Colonic mucosa (tissue), 4 donors: ENCODE measurements around the gene BRD9. TPM values are rescaled to one million over a fixed set of nuclear protein-coding genes. Genes with fewer than 3 reads are reported as not detected.
"Not testable (repeated sequence)": the region's sequence is repeated elsewhere in the genome, so short reads cannot be mapped to it uniquely, and the experiment has no call there.

ENCODE experiments used
- DNase-seq: peaks from one replicate; pipeline ENCODE4 v3.0.0-alpha.2; 2020
- H3K27ac ChIP-seq: fragments of 200-600 bp; one replicate; pipeline ENCODE4 v1.8.0; 2021
- H3K27me3 ChIP-seq: fragments of 200-600 bp; one replicate; pipeline ENCODE4 v1.8.0; 2021
- H3K36me3 ChIP-seq: fragments of 200-600 bp; one replicate; pipeline ENCODE4 v1.8.0; 2021
- H3K4me1 ChIP-seq: fragments of 200-600 bp; one replicate; pipeline ENCODE4 v1.8.0; 2021; ENCODE audit warnings: mild to moderate bottlenecking
- H3K4me3 ChIP-seq: fragments of 200-600 bp; one replicate; pipeline ENCODE4 v1.8.0; 2021
- H3K9ac ChIP-seq, 2 donors: one replicate each; pipeline ENCODE4 v1.7.0; 2013; ENCODE audit warnings: control low read depth in 2 of 2, low read depth in 2 of 2, low read length in 2 of 2
- H3K9me3 ChIP-seq: fragments of 200-600 bp; one replicate; pipeline ENCODE4 v1.8.0; 2021
- intact Hi-C: fragments of 100-400 bp; cut with DNase I; formaldehyde crosslinking; loops from one replicate; pipeline ENCODE4 v1.14.1; 2022
- total RNA-seq, 2 donors: library from RNA; stranded (reverse); fragmentation: NEBNext Ultra II Directional in 1 of 2; extraction: Animal tissue kit (Norgen Biotek cat#: 25700) in 1 of 2; gene quantifications; one replicate each; pipeline ENCODE4 v1.2.1, GENCODE V29; 2021
- TF ChIP-seq, protein P1 (sequence below): fragments of 200-600 bp; IDR thresholded peaks from one replicate; pipeline ENCODE4 v1.8.0; 2022; ENCODE audit warnings: antibody characterized with exemption, mild to moderate bottlenecking
- donor health status: healthy.
- donor health status: DM: no; HTN: no; CAD: no.
- donor health status: DM: no; HTN: no; CAD: no.

The BRD9 gene
- total RNA-seq, 2 donors from 2014 or later, result 22.3 to 41.8 TPM

DNA sequence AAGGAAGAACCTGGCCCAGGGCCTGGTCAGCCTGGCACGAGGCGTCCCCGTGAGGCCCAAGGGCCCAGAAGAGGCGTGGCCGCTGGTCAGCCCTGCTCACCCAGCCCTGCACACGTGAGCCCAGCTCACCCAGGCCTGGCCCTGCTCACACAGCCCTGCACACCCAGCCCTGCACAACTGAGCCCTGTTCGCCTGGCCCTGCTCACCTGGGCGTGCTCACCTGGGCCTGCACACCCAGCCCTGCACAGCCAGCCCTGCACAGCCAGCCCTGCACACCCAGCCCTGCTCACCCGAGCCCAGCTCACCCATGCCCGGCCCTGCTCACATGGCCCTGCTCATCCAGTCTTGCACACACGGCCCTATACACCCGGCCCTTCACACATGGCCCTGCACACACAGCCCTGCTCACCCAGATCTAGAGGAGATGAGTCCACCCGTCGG lies 43.9 kb downstream of the BRD9 start:
- no peak overlapping the region for H3K9ac ChIP-seq
- H3K4me3 ChIP-seq, result no peak overlapping the region
- no peak overlapping the region for H3K27ac ChIP-seq
- no peaks in the 10 kb centered on the region for H3K36me3 ChIP-seq
- H3K9me3 ChIP-seq, result no peaks in the 10 kb centered on the region
- TF ChIP-seq, protein P1, sequence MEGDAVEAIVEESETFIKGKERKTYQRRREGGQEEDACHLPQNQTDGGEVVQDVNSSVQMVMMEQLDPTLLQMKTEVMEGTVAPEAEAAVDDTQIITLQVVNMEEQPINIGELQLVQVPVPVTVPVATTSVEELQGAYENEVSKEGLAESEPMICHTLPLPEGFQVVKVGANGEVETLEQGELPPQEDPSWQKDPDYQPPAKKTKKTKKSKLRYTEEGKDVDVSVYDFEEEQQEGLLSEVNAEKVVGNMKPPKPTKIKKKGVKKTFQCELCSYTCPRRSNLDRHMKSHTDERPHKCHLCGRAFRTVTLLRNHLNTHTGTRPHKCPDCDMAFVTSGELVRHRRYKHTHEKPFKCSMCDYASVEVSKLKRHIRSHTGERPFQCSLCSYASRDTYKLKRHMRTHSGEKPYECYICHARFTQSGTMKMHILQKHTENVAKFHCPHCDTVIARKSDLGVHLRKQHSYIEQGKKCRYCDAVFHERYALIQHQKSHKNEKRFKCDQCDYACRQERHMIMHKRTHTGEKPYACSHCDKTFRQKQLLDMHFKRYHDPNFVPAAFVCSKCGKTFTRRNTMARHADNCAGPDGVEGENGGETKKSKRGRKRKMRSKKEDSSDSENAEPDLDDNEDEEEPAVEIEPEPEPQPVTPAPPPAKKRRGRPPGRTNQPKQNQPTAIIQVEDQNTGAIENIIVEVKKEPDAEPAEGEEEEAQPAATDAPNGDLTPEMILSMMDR, result no peak
- H3K27me3 ChIP-seq, result peaks cover 12% of the 10 kb centered on the region
- DNase-seq, result no peak
- intact Hi-C loops, result no loop called here
- no peaks in the 10 kb centered on the region for H3K4me1 ChIP-seq

DNA sequence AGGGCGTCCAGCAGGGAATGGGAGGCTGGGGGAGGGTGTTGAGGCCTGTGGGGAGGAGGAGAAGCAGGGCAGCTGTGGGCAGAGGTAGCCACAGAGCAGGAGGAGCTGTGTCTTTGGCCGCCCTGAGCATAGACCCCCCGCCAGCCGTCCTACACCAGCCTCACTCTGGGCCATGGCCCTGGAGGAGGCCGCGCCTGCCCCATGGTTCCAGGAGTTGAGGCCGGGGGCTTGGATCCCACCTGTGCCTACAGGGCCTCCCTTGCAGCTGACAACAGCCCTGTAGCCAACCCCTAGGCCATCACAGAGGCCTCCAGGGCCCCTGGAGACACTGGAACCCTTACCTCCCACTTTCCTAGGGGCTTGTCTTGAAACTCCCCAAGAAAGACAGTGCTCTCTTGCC lies 44.9 kb downstream of the BRD9 start:
- H3K27me3 ChIP-seq, result peaks cover 12% of the 10 kb centered on the region
- H3K9me3 ChIP-seq, H3K36me3 ChIP-seq, H3K27ac ChIP-seq, H3K4me3 ChIP-seq, H3K4me1 ChIP-seq, H3K9ac ChIP-seq, DNase-seq: not testable (repeated sequence)
- intact Hi-C loops, result loop anchor here (2.0 kb wide), 1 partner anchor 91 kb away; no protein-coding TSS in a partner anchor

DNA sequence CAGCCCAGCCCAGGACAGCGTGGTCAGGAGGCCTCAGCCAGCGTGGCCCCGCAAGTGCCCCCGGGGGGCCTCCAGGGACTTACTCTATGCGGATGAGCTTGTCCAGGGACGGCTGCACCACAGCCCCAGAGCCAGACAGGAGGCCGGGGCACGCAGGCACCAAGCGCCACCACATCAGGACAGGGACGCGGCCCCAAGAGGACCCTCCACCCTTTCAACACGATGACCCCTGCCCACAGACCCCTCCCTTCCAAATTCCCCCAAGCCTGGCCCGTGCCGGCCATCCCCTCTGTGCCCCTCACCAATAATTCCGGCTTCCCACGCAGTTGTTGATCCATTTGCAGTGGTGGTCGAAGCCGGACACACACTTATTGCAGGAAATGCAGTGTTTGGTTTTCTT lies 45.4 kb downstream of the BRD9 start:
- peaks cover 12% of the 10 kb centered on the region for H3K27me3 ChIP-seq
- H3K27ac ChIP-seq, H3K36me3 ChIP-seq, H3K4me3 ChIP-seq, H3K9ac ChIP-seq, H3K4me1 ChIP-seq, DNase-seq, H3K9me3 ChIP-seq: not testable (repeated sequence)
- intact Hi-C loops, result loop anchor here (2.0 kb wide), 1 partner anchor 90 kb away; no protein-coding TSS in a partner anchor

DNA sequence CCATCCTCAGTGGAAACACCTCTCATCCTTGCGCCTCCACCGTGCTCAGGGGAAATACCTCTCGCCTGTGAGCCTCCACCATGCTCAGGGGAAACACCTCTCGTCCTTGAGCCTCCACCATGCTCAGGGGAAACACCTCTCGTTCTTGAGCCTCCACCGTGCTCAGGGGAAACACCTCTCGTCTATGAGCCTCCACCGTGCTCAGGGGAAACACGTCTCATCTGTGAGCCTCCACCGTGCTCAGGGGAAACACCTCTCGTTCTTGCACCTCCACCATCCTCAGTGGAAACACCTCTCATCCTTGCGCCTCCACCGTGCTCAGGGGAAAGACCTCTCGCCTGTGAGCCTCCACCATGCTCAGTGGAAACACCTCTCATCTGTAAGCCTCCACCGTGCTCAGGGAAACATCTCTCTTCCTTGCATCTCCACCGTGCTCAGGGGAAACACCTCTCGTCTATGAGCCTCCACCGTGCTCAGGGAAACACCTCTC lies 46.0 kb downstream of the BRD9 start:
- H3K4me3 ChIP-seq, H3K27ac ChIP-seq, H3K4me1 ChIP-seq, DNase-seq, H3K9me3 ChIP-seq, H3K36me3 ChIP-seq, H3K9ac ChIP-seq: not testable (repeated sequence)
- intact Hi-C loops, result loop anchor here (2.0 kb wide), 1 partner anchor 90 kb away; no protein-coding TSS in a partner anchor
- peaks cover 12% of the 10 kb centered on the region for H3K27me3 ChIP-seq

DNA sequence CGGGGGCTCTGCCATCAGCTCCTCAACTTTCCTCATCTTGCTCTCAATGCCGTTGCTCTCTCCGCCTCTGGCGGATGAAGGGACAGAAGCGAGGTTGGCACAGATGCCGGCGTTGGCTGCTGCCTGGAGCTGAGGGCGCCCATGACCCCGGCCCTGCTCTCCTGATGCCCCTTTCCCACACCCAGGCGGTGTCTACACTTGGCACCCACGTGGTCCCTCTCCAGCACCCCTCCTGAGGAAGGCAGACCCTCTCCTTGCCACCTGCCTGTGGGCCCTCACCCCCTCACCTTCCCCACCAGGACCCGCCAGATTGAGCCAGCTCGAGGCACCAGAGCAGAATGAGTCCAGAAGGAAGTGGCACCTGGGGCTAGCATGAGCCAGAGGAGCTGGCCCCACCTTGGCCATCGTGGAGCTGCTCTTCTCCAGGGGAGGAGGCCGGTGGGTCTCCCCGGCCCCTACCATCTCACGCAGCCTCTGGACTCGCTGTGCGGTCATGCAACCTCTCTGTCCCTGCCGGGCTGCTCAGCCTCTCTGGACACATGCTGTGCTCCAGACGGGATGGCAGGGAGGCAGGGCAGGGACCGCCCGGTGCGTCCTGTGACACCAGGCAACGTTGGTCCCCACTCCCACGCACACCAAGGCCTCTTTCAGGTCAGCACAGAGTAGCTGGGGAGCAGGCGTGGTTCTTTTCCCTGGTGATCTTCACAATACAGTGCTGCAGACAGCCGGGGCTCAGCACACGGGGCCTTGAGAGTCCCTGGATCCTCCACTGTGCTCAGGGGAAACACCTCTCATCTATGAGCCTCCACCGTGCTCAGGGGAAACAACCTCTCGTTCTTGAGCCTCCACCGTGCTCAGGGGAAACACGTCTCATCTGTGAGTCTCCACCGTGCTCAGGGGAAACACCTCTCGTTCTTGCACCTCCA lies 46.7 kb downstream of the BRD9 start:
- H3K9me3 ChIP-seq, H3K36me3 ChIP-seq, H3K4me1 ChIP-seq, H3K27ac ChIP-seq, H3K27me3 ChIP-seq, H3K9ac ChIP-seq, DNase-seq, H3K4me3 ChIP-seq: not testable (repeated sequence)
- intact Hi-C loops, result loop anchor here (2.0 kb wide), 1 partner anchor 89 kb away; no protein-coding TSS in a partner anchor

DNA sequence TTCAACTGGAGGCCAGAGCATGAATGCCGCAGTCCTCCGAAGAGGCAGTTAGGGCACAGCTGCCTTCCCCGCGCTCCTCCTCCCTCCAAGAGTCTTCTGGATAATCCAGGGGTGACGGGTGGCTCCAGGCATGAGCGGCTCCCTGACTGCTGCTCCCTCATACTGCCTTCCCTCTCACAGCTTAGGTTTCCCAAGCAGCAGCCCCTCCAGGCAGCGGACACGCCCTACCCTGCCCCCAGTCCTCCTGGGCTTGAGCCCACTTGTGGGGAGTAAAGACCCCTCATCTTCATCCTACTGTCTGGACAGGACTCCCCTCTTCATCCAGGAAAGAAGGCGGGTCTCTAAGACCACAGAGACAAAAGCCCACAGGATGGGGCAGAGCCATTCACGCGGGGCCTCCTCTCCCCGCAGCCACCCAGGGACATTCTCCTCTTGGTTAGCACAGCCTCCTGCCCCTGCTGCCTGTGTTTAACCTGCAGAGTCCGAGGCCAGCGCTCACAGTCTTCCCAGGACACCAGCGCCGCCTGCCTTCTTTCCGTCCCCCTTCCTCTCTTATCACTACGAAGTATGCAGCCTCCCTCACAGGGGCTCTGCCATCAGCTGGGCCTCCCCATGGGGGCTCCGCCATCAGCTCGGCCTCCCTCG lies 47.4 kb downstream of the BRD9 start:
- H3K36me3 ChIP-seq, intact Hi-C loops, H3K27ac ChIP-seq, H3K27me3 ChIP-seq, H3K4me1 ChIP-seq, DNase-seq, H3K4me3 ChIP-seq, H3K9me3 ChIP-seq, H3K9ac ChIP-seq: not testable (repeated sequence)

DNA sequence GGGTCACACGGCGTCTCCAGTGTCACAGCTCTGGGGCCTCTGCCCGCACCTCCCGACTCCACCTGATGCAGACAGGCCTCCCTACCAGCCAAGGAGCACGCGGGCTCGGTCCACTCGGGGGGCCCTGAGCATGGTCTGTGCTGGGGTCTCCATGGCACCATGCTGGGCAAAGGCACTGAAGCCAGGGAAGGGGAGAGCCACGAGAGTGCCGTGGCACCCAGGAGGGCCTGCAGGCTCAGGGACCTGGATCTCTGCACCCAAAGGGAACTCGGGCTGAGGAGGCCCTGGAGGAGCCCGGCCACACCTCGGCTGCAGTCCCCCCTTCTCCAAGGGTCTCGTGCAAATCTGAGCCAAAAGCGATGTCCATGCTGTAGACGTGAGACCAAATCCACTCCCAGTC lies 48.2 kb downstream of the BRD9 start:
- not testable (repeated sequence) for DNase-seq, H3K36me3 ChIP-seq, H3K27me3 ChIP-seq, H3K27ac ChIP-seq, H3K4me1 ChIP-seq, H3K9me3 ChIP-seq, H3K9ac ChIP-seq, H3K4me3 ChIP-seq
- intact Hi-C loops, result loop anchor here (5.0 kb wide), 1 partner anchor 97 kb away; no protein-coding TSS in a partner anchor

DNA sequence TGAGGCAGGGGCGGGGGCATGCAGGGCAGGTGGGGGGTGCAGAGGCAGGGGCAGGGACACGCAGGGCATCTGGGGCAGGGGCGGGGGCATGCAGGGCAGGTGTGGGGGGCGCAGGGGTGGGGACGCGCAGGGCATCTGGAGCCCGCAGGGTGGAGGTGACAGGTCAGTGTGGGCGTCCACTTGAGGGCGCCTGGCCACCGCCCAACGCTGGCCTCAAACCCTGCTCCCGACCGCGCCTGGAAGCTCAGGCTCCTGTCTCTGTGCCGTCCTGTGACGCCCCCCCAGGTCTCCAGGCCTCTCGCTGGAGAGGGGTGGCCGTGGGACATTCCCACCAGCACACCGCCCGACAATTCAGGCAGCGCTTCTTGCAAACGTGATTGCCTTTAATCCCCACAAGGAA lies 48.7 kb downstream of the BRD9 start:
- not testable (repeated sequence) for H3K9me3 ChIP-seq, DNase-seq, H3K4me3 ChIP-seq, H3K27ac ChIP-seq, H3K4me1 ChIP-seq, H3K9ac ChIP-seq, H3K36me3 ChIP-seq, H3K27me3 ChIP-seq
- intact Hi-C loops, result loop anchor here (5.0 kb wide), 1 partner anchor 97 kb away; no protein-coding TSS in a partner anchor

DNA sequence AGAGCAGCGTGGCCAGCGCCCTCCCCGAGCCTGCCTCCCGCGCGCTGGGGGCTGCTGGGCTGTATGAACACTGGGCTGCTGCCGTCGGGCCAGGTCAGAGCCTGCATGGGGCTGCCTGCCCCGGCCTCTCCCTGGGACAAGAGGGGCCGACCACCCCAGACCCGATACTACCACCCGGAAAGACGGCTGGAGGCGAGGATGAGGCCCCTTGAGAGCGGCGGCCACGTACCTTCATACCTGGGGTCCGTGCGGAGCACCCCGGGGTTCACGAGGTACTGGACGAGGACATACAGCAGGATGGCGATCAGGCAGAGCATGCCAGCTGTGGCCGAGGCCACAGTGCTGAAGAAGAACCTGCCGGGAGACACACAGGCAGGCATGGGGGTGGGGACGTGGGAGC lies 49.2 kb downstream of the BRD9 start:
- not testable (repeated sequence) for H3K4me3 ChIP-seq, H3K9me3 ChIP-seq, H3K4me1 ChIP-seq, DNase-seq, H3K9ac ChIP-seq, H3K36me3 ChIP-seq, H3K27me3 ChIP-seq, H3K27ac ChIP-seq
- intact Hi-C loops, result loop anchor here (5.0 kb wide), 1 partner anchor 96 kb away; no protein-coding TSS in a partner anchor

DNA sequence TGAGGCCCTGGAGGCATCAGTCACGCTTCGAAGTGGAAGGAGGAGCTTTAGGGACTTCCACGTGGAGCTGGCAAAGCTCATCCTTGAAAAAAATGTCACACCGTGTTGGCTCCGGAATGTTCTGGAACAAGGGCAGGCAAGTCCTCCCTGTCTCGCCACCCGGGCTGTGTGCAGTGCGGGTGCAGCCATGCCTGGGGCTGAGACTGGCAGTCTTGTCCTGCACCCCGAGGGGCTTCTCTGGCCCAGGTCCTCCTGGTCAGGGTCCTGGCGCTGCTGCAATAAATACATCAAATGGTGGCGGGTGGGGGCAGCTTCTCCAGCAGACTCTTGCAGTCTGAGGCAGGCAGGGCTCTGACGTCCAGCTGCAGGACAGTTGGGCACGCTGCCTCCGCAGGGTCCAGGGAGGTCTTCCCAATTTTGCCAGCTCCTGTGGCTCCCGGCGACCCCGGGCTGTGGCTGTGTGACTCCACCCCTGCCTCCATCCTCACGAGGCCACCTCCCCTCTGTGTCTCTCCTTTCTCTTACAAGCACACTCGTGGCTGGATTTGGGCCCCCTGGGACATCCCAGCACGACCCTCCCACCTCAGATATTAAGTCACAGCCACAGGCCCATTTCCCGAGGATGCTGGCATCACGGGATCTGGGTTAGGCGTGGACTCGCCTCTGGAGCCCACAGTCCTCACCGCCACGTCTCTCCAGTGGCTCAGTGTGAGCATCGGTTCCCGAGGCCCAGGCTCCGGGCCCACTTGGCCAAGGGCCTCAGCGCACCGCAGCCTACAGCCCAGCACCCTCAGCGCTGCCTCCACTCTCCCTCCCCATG lies 50.0 kb downstream of the BRD9 start:
- intact Hi-C loops, result loop anchor here (5.0 kb wide), 1 partner anchor 95 kb away; no protein-coding TSS in a partner anchor
- not testable (repeated sequence) for H3K4me3 ChIP-seq, H3K36me3 ChIP-seq, H3K27ac ChIP-seq, H3K9me3 ChIP-seq, H3K9ac ChIP-seq, DNase-seq, H3K4me1 ChIP-seq, H3K27me3 ChIP-seq

DNA sequence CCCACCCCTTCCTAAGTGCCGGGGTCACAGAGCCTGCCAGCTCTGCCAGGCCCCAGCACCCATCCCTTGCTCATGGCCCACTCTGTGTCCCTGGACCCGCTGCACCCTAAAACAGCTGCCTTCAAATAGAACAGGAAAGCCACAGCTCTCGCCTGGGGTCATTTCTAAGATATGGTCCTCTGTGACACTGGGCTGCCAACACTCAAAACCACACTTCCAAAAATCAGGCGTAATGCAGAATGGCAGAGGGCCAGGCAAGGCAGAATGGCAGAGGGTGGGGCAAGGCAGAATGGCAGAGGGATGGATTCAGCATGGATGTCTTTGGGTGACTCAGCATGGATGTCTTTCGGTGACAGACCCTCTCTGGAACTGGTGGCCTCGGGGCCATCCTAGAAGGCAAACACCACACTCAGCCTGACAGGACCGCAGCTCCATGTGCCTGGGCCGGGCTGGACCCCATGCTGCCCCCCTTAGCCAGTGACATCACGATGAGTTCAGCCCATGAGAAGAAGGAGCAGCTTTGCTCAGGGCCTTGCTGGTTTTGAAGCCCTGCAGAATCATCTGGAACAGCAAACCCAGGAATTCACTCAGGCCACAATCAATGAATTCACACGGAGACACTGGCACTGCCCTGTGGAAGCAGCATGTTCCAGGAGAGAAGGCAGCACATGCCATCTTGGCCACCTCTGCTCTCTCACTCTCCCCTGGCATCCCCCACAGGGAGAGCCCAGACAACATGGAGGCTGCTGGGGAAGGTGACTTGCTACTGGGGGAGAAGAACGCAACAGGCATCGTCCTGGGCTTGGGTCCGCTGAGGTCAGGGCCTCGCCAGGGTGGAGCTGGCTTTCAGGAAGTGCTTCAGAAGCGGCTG lies 50.8 kb downstream of the BRD9 start:
- not testable (repeated sequence) for H3K27ac ChIP-seq, H3K27me3 ChIP-seq, H3K36me3 ChIP-seq, H3K9ac ChIP-seq, H3K9me3 ChIP-seq, H3K4me3 ChIP-seq, H3K4me1 ChIP-seq
- peak; percentile 15 for DNase-seq
- intact Hi-C loops, result loop anchor here (5.0 kb wide), 1 partner anchor 94 kb away; no protein-coding TSS in a partner anchor
